ENCODE data around the gene DUSP16.
"Not testable (repeated sequence)": the region's sequence is repeated elsewhere in the genome, so short reads cannot be mapped to it uniquely, and the experiment has no call there.

DUSP16 gene

GRCh38 chr12:12562585-12563261 lies at the start of gene DUSP16:
DUSP16 (minus strand) TSS chr12:12562863; CDS start chr12:12521098, 41,765 bp downstream.
- DNase-seq (ENCODE audit: low read depth) = peak; percentile 60

- no peak for DNase-seq (ENCODE audit: low read depth)
Observed at GRCh38 chr12:12612358-12612757, 49.7 kb upstream of the DUSP16 start.

GRCh38 chr12:12611512-12612306 lies 49.0 kb upstream of the DUSP16 start, which contains the start of gene CREBL2:
CREBL2 (plus strand) TSS chr12:12611876; CDS start chr12:12612173, 297 bp downstream.
- DNase-seq (ENCODE audit: low read depth) = peak; percentile 78

GRCh38 chr12:12610711-12611110 lies 48.0 kb upstream of the DUSP16 start:
- no peak for DNase-seq (ENCODE audit: low read depth)

GRCh38 chr12:12609692-12610091 lies 47.0 kb upstream of the DUSP16 start:
- no peak for DNase-seq (ENCODE audit: low read depth)

- no peak for DNase-seq (ENCODE audit: low read depth)
Observed at GRCh38 chr12:12608557-12608957, 45.9 kb upstream of the DUSP16 start.

- DNase-seq (ENCODE audit: low read depth) = no peak
Observed at GRCh38 chr12:12606781-12607589, 44.3 kb upstream of the DUSP16 start.

GRCh38 chr12:12604740-12605139 lies 42.1 kb upstream of the DUSP16 start:
- no peak for DNase-seq (ENCODE audit: low read depth)

- DNase-seq (ENCODE audit: low read depth) = no peak
Observed at GRCh38 chr12:12600659-12601058, 38.0 kb upstream of the DUSP16 start.

- DNase-seq (ENCODE audit: low read depth) = no peak
Observed at GRCh38 chr12:12599750-12600643, 37.3 kb upstream of the DUSP16 start.

GRCh38 chr12:12598864-12599263 lies 36.2 kb upstream of the DUSP16 start:
- no peak for DNase-seq (ENCODE audit: low read depth)

GRCh38 chr12:12596598-12596997 lies 33.9 kb upstream of the DUSP16 start:
- not testable (repeated sequence) for DNase-seq (ENCODE audit: low read depth)

GRCh38 chr12:12595929-12596328 lies 33.3 kb upstream of the DUSP16 start:
- DNase-seq (ENCODE audit: low read depth) = not testable (repeated sequence)

GRCh38 chr12:12592930-12593329 lies 30.3 kb upstream of the DUSP16 start:
- DNase-seq (ENCODE audit: low read depth) = no peak

GRCh38 chr12:12590961-12591360 lies 28.3 kb upstream of the DUSP16 start:
- DNase-seq (ENCODE audit: low read depth) = no peak

GRCh38 chr12:12588436-12588835 lies 25.8 kb upstream of the DUSP16 start:
- DNase-seq (ENCODE audit: low read depth) = not testable (repeated sequence)

- no peak for DNase-seq (ENCODE audit: low read depth)
Observed at GRCh38 chr12:12587878-12588277, 25.2 kb upstream of the DUSP16 start.

- DNase-seq (ENCODE audit: low read depth) = no peak
Observed at GRCh38 chr12:12586879-12587675, 24.4 kb upstream of the DUSP16 start.

- no peak for DNase-seq (ENCODE audit: low read depth)
Observed at GRCh38 chr12:12585115-12585863, 22.6 kb upstream of the DUSP16 start.

Data from activated T-helper 9 cell treated with anti-CD3 and anti-CD28 coated beads, Interleukin-2, amount 50 U/mL, for 16 hours (primary cell).